Measurements from ENCODE around the gene STK11.

STK11 gene

GRCh38 chr19:1211494-1212234, 6.1 kb downstream of the STK11 start:
- no peak for DNase-seq (ENCODE audit: low spot score)

DNA sequence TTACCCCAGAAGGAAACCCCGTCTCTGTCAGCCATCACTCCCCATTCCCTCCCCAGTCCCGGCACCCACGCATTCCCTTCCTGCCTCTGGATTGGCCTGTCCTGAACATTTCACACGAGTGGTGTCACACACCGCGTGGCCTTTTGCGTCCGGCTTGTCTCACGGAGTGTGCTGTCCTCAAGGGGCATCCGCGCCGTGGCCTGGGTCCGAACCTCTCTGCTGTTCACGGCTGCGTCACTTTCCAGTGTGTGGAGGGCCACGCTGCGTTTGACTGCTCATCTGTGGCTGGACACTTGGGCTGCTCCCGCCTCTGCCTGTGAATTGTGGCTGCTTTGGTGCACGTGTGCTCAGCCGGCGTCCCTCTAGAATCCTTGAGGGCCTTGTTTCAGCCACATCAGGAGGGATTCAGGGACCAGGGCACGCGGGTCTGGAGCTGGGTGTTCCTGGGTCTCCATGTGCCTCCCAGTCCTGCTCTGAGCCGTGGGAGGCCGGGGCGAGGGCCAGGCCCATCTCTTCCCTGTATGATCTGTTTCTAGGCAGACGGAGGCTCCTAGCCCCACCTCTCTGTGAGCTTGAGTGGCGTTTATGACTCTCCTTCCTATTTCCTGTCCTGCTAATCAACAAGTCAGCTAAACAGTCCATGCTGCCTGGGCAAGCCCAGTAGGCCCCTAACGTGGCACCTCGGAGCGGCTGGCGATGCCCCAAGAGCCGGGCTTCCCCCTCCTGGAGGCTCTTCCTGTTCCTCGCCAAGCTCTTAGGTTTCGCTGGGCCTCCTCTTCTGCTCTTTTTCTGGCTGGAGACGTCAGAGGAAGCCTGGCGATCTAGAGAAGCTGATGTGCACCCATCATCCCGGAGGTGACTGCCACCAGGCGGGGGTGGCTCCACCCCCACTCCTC, 8.1 kb downstream of the STK11 start:
- DNase-seq (ENCODE audit: low spot score), result peak; percentile 65

GRCh38 chr19:1214299-1214861, 8.8 kb downstream of the STK11 start:
- no peak for DNase-seq (ENCODE audit: low spot score)

- DNase-seq (ENCODE audit: low spot score), result no peak
These were observed 9.5 kb downstream of the STK11 start for GRCh38 chr19:1214862-1215731.

DNA sequence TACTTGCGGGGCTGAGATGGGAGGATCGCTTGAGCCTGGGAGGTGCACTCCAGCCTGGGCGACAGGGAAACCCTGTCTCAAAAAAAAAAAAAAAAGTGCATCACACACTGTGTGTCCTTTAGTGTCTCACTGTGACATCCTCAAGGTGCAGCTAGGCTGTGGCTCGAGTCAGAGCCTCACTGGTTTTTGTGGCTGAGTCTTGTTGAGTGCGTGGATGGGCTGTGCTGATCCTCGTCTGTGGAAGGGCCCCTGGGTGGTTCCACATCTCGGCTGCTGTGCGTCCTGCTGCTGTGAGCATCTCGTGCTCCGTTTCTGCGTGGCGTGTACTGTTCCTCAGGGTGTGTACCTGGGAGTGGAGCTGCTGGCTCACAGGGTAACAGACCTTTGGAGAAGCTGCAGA, 11.2 kb downstream of the STK11 start:
- DNase-seq (ENCODE audit: low spot score), result no peak

DNA sequence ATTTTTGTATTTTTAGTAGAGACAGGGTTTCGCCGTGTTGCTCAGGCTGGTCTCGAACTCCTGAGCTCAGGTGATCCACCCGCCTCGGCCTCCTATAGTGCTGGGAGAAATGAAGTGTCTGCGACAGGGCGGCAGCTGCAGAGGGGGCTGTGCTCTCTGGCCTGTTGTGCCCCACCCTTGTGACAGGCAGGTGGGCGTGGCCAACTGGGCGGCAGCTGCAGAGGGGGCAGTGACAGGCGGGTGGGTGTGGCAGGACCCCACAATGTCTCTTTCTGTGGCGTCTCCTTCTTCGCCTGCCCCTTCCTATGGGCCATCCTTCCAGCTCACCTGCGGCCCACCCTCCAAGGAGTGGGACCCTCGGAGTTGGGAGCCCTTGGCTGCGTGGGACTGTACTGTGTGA, 11.8 kb downstream of the STK11 start:
- DNase-seq (ENCODE audit: low spot score), result peak; percentile 72

DNA sequence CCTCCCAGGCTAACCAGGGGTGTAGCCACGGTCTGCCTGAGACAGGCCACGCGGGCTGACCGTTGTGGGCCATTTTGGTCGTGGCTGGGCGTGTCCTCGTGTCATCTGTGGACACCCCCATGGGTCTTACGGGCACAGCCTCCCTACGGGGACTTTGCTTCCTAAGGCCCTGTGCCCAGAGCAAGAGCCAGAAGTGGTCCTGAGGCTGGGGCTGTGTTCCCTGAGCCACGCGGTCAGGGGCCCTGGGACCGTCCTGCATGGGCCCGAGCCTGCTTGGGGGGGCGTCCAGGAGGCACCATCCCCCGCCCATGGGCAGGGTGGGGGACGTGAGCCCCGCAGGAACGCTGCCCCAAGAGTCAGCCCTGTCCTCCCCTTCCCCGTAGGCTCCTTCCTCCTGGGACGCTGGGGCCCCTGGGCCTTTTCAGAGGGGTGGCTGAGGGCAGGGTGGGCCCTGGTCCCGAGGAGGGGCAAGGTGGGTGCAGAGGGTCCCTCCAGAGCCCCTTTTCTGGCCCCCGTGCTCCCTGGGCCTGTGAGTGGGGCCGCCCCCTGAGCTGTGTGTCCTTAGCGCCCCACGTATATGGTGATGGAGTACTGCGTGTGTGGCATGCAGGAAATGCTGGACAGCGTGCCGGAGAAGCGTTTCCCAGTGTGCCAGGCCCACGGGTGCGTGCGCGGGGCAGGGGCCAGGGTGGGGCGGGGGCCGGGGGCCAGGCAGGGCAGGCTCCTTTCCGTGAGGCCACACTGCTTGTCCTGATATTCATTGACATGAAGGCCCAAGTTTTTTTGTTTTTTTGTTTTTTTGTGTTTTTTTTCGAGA, 13.4 kb downstream of the STK11 start:
- DNase-seq (ENCODE audit: low spot score), result no peak

DNA sequence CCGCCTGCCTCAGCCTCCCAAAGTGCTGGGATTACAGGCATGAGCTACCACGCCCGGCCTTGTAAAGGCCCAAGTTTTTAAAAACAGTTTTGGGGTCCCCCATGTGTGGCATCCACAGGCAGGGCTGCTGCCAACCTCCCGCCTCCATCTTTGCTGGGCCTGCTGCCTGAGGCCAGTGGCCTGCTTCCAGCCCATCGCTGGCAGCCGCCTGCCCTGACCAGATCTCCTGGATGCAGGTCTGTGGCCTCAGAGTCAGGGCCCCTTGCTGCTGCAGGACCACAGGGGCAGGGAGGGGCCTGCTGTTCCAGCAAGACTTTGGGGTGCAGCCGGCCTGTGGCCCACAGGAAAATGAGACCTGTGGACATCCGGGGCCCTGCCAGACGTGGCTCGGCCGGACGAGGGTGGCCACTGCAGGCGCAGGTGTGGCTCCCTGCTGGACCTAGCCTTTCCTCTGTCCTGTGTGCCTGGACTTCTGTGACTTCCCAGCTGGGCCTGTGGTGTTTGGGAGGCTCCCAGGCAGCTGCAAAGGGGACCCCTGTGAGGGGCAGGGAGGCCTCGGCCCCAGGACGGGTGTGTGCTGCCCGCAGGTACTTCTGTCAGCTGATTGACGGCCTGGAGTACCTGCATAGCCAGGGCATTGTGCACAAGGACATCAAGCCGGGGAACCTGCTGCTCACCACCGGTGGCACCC, 14.4 kb downstream of the STK11 start:
- DNase-seq (ENCODE audit: low spot score), result no peak

- no peak for DNase-seq (ENCODE audit: low spot score)
These were observed 14.9 kb downstream of the STK11 start for GRCh38 chr19:1220477-1220930.

DNA sequence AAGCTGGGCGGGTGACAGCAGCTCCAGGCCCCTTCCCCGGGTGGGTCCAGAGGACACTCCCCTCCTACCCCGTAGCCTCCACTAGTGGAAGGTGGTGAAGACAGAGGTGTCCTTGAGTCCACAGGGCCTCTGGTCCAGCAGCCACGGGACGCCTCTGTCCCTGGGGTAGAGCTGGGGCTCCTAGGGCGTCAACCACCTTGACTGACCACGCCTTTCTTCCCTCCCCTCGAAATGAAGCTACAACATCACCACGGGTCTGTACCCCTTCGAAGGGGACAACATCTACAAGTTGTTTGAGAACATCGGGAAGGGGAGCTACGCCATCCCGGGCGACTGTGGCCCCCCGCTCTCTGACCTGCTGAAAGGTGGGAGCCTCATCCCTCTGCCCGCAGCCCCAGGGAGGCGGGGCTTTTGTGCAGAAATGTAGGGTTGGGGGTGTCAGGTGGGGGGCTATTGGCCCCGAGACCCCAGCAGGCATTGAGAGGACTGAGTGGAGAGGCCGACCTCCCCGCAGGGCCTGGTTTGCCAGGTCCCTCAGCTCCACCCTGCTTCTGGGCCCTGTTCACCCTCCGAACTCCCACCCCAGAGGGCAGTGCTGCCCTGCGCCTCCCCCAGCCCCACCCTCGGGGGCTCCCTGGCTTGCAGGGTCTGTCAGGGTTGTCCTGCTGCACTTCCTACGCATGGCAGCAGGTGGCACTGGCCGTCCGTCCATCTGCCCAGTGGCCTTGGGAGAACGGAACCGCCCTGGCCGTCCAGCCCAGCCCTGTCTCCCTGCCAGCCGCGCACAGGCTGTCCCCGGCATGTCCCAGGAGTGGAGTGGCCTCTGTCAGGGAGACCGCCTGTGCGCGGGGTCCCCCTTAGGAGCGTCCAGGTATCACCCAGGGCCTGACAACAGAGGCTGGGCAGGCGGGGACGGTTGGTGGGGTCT, 15.7 kb downstream of the STK11 start:
- no peak for DNase-seq (ENCODE audit: low spot score)

DNA sequence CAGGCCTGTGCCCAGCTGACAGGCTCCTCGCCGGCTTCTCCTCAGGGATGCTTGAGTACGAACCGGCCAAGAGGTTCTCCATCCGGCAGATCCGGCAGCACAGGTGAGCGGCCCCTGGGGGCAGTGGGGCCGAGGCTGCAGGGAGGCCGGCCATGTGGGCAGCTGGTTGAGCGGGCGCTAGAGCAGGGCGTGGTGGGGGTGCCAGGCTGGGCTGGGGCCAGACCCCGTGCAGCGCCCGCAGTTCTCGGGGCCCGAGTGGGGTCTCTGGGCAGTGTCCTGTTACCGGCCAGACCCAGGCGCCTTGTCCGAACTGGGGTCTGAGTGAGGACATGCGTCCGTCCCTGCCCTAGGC, 16.3 kb downstream of the STK11 start:
- no peak for DNase-seq (ENCODE audit: low spot score)

DNA sequence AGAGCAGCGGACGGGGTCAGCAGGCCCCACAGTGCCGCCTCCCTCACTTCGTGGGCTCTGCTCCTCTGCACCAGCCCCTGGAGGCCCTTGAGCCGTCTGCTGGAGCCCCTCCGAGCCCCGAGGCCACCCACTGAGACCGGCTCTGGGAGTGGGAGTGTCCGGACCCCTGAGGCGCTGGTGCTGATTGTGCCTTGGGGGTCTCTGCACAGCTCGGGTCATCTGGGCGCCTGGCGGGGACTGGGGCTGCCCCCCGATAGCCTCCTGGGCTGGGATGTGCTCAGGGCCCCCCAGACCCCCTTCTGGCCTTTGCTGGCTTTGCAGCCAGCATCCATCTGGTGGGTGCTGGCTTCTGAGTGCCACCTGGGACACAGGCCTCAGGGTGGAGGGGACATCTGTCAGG, 16.8 kb downstream of the STK11 start:
- no peak for DNase-seq (ENCODE audit: low spot score)

GRCh38 chr19:1223018-1223855, 17.7 kb downstream of the STK11 start:
- DNase-seq (ENCODE audit: low spot score), result peak; percentile 48

GRCh38 chr19:1224047-1224825, 18.7 kb downstream of the STK11 start:
- DNase-seq (ENCODE audit: low spot score), result no peak

- no peak for DNase-seq (ENCODE audit: low spot score)
These were observed 19.3 kb downstream of the STK11 start for GRCh38 chr19:1224847-1225246.

GRCh38 chr19:1225440-1226226, 20.1 kb downstream of the STK11 start:
- DNase-seq (ENCODE audit: low spot score), result no peak

- no peak for DNase-seq (ENCODE audit: low spot score)
These were observed 20.6 kb downstream of the STK11 start for GRCh38 chr19:1226227-1226518.
